SK-N-SH (cell line): ENCODE data around the gene SELENOS.

Experiments
- CTCF ChIP-seq: fragments of 200-600 bp; sonication (generic); IDR thresholded peaks from 2 replicates; pipeline ENCODE4 v1.6.1; 2017; ENCODE audit warnings: antibody characterized with exemption, mild to moderate bottlenecking, moderate library complexity
- TCF12 ChIP-seq: IDR thresholded peaks from 2 replicates; pipeline ENCODE4 v1.4.0; 2012

GRCh38 chr15:101314336-101315125 lies 37.2 kb upstream of the SELENOS start:
- TF ChIP-seq CTCF (no peak), TCF12 (no peak)
